Loucy (cell line): Measurements from ENCODE around the gene GCA.

Experiments used
- H2AFZ ChIP-seq: fragments of 200-600 bp; sonication (generic); 2 replicates; pipeline ENCODE4 v1.6.0; 2016; ENCODE audit warnings: antibody characterized with exemption, mild to moderate bottlenecking, low read length, moderate library complexity
- H3F3A ChIP-seq: fragments of 200-600 bp; 2 replicates; pipeline ENCODE4 v1.6.0; 2016; ENCODE audit warnings: antibody characterized with exemption, low read depth, mild to moderate bottlenecking
- H3K27me3 ChIP-seq: fragments of 200-600 bp; sonication (generic); 2 replicates; pipeline ENCODE4 v1.6.1; 2014; ENCODE audit warnings: low read length, mild to moderate bottlenecking; ENCODE audit not compliant: insufficient read depth, poor library complexity, severe bottlenecking
- H3K36me3 ChIP-seq: fragments of 200-600 bp; sonication (generic); 2 replicates; pipeline ENCODE4 v1.6.1; 2016; ENCODE audit warnings: low read length; ENCODE audit not compliant: insufficient read depth
- H3K4me1 ChIP-seq: fragments of 200-600 bp; sonication (generic); 2 replicates; pipeline ENCODE4 v1.5.1; 2014; ENCODE audit warnings: low read length, mild to moderate bottlenecking; ENCODE audit not compliant: insufficient read depth, poor library complexity, severe bottlenecking
- H3K4me2 ChIP-seq: fragments of 200-600 bp; sonication (generic); 2 replicates; pipeline ENCODE4 v1.6.0; 2014; ENCODE audit warnings: antibody characterized with exemption, low read length, low read depth, mild to moderate bottlenecking; ENCODE audit not compliant: poor library complexity, severe bottlenecking
- H3K4me3 ChIP-seq: fragments of 200-600 bp; sonication (generic); 2 replicates; pipeline ENCODE4 v1.5.1; 2014; ENCODE audit warnings: low read length, mild to moderate bottlenecking, mixed read lengths; ENCODE audit not compliant: poor library complexity, severe bottlenecking
- H3K79me2 ChIP-seq: fragments of 200-600 bp; sonication (generic); 2 replicates; pipeline ENCODE4 v1.6.1; 2014; ENCODE audit warnings: low read length; ENCODE audit not compliant: insufficient read depth
- H3K9ac ChIP-seq: fragments of 200-600 bp; sonication (generic); 2 replicates; pipeline ENCODE4 v1.6.0; 2014; ENCODE audit warnings: mild to moderate bottlenecking, low read depth, low read length, moderate library complexity; ENCODE audit not compliant: poor library complexity, severe bottlenecking
- H3K9me2 ChIP-seq: fragments of 200-600 bp; sonication (generic); replicated peaks from 2 replicates; pipeline ENCODE4 v1.6.1; 2016; ENCODE audit warnings: low read depth, low read length, mixed read lengths
- H3K9me3 ChIP-seq: fragments of 200-600 bp; sonication (generic); 2 replicates; pipeline ENCODE4 v1.6.1; 2014; ENCODE audit warnings: mild to moderate bottlenecking, antibody characterized with exemption, low read length, low read depth; ENCODE audit not compliant: insufficient read depth
- H4K20me1 ChIP-seq: fragments of 200-600 bp; sonication (generic); 2 replicates; pipeline ENCODE4 v1.6.0; 2014; ENCODE audit warnings: antibody characterized with exemption, low read length, mild to moderate bottlenecking; ENCODE audit not compliant: insufficient read depth, poor library complexity, severe bottlenecking
- EZH2phosphoT487 ChIP-seq: fragments of 200-600 bp; IDR thresholded peaks from 2 replicates; pipeline ENCODE4 v1.6.1; 2018; ENCODE audit warnings: antibody characterized with exemption, mild to moderate bottlenecking, moderate library complexity, borderline replicate concordance
- TF ChIP-seq, protein P1 (sequence below): fragments of 200-600 bp; sonication (generic); conservative IDR thresholded peaks from 2 replicates; pipeline ENCODE4 v1.5.1; 2014; ENCODE audit warnings: mild to moderate bottlenecking, antibody characterized with exemption, low read length

GCA gene, protein sequence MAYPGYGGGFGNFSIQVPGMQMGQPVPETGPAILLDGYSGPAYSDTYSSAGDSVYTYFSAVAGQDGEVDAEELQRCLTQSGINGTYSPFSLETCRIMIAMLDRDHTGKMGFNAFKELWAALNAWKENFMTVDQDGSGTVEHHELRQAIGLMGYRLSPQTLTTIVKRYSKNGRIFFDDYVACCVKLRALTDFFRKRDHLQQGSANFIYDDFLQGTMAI

DNA sequence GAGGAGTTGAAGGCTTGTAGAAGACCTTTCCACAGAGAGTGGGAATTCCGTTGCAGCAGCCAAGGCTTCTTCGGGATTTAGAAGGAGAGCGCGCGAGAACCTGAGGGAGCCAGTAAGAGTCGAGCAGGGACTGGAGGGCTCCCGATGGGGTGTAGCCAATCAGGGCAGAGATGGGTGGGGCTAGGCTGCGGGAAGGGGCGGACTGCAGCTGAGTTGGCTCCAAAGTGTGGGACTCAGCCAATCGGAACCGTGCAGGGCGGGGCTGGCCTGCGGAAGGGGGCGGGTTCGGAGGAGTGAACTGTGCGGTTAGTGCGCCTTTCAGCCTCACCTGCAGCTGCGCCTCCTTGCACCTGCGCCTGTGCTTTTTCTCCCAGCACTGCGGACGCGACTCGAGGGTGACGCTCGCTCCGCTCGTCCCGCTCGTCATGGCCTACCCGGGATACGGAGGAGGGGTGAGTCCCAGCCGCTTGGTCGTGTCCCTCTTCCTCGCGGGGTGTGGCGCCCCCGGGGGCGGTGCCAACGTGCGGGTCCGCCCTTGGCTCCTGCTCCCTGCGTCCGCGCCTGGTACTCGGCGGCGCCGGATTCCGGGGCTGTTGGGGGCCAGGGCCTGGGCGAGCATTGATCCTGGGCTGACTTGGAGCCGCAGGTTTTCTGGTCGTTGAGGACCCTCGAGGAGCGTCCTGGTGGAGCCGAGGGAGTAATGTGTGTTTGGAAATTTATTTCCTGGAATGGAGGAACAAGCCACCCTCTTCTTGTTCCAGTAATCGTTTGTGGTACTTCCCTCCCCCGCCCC is at the start of gene GCA:
Gene GCA, plus strand, starts transcription at position 309 of the 793 bp plus-strand sequence. Its CDS starts 117 bp downstream, at position 426.
- Histone ChIP-seq H3K4me3 (no peak within 1 kb of the TSS), H3K4me2 (no peak within 1 kb of the TSS), H3K9ac (no peak within 1 kb of the TSS), H3K79me2 (no peaks in the 10 kb centered on the region), H3K9me2 (no peaks in the 10 kb centered on the region), H3F3A (no peaks in the 10 kb centered on the region), H3K4me1 (no peaks in the 10 kb centered on the region), H3K9me3 (no peaks in the 10 kb centered on the region), H2AFZ (no peak within 1 kb of the TSS), H3K27me3 (no peaks in the 10 kb centered on the region), H4K20me1 (no peaks in the 10 kb centered on the region), H3K36me3 (no peaks in the 10 kb centered on the region)
- TF ChIP-seq, protein P1, sequence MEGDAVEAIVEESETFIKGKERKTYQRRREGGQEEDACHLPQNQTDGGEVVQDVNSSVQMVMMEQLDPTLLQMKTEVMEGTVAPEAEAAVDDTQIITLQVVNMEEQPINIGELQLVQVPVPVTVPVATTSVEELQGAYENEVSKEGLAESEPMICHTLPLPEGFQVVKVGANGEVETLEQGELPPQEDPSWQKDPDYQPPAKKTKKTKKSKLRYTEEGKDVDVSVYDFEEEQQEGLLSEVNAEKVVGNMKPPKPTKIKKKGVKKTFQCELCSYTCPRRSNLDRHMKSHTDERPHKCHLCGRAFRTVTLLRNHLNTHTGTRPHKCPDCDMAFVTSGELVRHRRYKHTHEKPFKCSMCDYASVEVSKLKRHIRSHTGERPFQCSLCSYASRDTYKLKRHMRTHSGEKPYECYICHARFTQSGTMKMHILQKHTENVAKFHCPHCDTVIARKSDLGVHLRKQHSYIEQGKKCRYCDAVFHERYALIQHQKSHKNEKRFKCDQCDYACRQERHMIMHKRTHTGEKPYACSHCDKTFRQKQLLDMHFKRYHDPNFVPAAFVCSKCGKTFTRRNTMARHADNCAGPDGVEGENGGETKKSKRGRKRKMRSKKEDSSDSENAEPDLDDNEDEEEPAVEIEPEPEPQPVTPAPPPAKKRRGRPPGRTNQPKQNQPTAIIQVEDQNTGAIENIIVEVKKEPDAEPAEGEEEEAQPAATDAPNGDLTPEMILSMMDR: no peak
- no peak for TF ChIP-seq EZH2phosphoT487

DNA sequence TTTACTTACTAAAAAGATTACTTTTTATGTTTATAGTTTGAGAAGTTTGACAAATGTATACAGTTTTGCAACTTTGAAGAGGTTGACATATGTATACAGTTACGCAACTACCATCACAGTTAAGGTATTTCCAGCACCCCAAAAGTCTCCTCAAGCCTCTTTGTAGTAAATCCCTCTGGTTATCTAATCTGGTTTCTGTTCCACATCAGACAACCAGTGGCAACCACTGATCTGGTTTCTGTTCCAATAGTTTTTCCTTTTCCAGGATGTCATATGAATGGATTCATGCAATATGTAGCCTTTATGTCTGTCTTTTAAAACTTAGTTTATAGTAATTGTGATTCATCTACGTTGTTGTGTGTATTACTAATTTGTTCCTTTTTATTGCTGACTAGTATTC is 48.9 kb upstream of the GCA start:
- TF ChIP-seq, protein P1: no peak
- TF ChIP-seq EZH2phosphoT487: no peak
- no peaks in the 10 kb centered on the region for H3K9me2 ChIP-seq
- no peaks in the 10 kb centered on the region for H3K79me2 ChIP-seq
- H3K36me3 ChIP-seq: no peaks in the 10 kb centered on the region
- no peak overlapping the region for H3K4me2 ChIP-seq
- no peak overlapping the region for H3K9ac ChIP-seq
- no peaks in the 10 kb centered on the region for H3K27me3 ChIP-seq
- H3K4me3 ChIP-seq: no peak overlapping the region
- no peaks in the 10 kb centered on the region for H4K20me1 ChIP-seq
- no peak overlapping the region for H2AFZ ChIP-seq
- no peaks in the 10 kb centered on the region for H3K9me3 ChIP-seq
- H3K4me1 ChIP-seq: no peaks in the 10 kb centered on the region
- H3F3A ChIP-seq: no peaks in the 10 kb centered on the region

DNA sequence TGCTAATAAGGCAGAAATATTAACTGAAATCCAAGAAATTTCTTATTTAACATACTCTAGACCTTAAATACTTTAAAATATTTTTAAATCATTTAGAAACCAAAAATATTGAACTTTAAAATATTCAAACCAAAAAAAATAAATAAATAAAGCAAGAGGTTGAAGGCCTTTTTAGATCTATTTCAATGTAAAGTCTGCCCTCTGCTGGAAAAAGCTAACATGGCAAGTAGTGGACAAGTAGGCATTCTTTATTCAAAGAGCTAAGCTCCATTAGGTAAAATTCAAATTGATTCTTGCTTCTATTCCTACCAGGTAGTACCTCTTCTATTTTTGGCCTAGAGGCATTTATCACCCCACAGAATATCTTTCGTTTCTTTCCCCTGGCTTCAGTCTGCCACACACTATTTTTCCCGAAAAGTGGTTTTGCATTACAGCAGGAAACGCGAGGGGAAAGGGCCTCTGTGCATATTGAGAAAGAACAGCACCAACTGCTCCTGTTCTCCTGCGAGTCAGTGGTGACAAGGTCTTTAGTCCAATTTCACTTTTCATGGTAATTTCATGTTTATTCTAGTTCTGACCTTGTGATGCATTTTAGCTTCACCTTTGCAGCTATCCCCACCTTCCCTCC is 45.9 kb upstream of the GCA start:
- Histone ChIP-seq H3K9ac (no peak overlapping the region), H3K36me3 (no peaks in the 10 kb centered on the region), H3K4me1 (no peaks in the 10 kb centered on the region), H3K4me2 (no peak overlapping the region), H3K79me2 (no peaks in the 10 kb centered on the region), H3K27me3 (no peaks in the 10 kb centered on the region), H4K20me1 (no peaks in the 10 kb centered on the region), H3K9me2 (no peaks in the 10 kb centered on the region), H3F3A (no peaks in the 10 kb centered on the region), H3K4me3 (no peak overlapping the region), H2AFZ (no peak overlapping the region), H3K9me3 (no peaks in the 10 kb centered on the region)
- TF ChIP-seq EZH2phosphoT487: no peak
- TF ChIP-seq, protein P1: peak; percentile 79
